Measurements from ENCODE around the gene ZFP64. TPM values are rescaled to one million over a fixed set of nuclear protein-coding genes. Genes with fewer than 3 reads are reported as not detected.

The ZFP64 gene
- total RNA-seq, 1 donor from 2014 or later: 49.8 TPM

GRCh38 chr20:52219441-52219840, 27.9 kb upstream of the ZFP64 start:
- no peaks in the 10 kb centered on the region for H3K27me3 ChIP-seq (ENCODE audit: control insufficient read depth, insufficient read depth, low read length)
- no peaks in the 10 kb centered on the region for H3K36me3 ChIP-seq (ENCODE audit: control insufficient read depth, insufficient read depth, low read length)
- peak; percentile 52 for TF ChIP-seq CTCF (IDR thresholded peaks at IDR 0.05; ENCODE audit: insufficient read depth, low read length, severe bottlenecking)
- FAIRE-seq: no peak
- H3K4me3 ChIP-seq (ENCODE audit: low read depth, low read length): no peak overlapping the region
- peak; percentile 53 for DNase-seq (ENCODE audit: low read depth)

- H3K27me3 ChIP-seq (ENCODE audit: control insufficient read depth, insufficient read depth, low read length): no peaks in the 10 kb centered on the region
- no peaks in the 10 kb centered on the region for H3K36me3 ChIP-seq (ENCODE audit: control insufficient read depth, insufficient read depth, low read length)
- TF ChIP-seq CTCF (IDR thresholded peaks at IDR 0.05; ENCODE audit: insufficient read depth, low read length, severe bottlenecking): no peak
- FAIRE-seq: no peak
- DNase-seq (ENCODE audit: low read depth): no peak
- no peak overlapping the region for H3K4me3 ChIP-seq (ENCODE audit: low read depth, low read length)
Measured at GRCh38 chr20:52217689-52218395, 26.3 kb upstream of the ZFP64 start.

- TF ChIP-seq CTCF (IDR thresholded peaks at IDR 0.05; ENCODE audit: insufficient read depth, low read length, severe bottlenecking): no peak
- H3K4me3 ChIP-seq (ENCODE audit: low read depth, low read length): no peak overlapping the region
- H3K36me3 ChIP-seq (ENCODE audit: control insufficient read depth, insufficient read depth, low read length): no peaks in the 10 kb centered on the region
- FAIRE-seq (no peak), DNase-seq (ENCODE audit: low read depth) (no peak)
- no peaks in the 10 kb centered on the region for H3K27me3 ChIP-seq (ENCODE audit: control insufficient read depth, insufficient read depth, low read length)
Measured at GRCh38 chr20:52213995-52214394, 22.4 kb upstream of the ZFP64 start.

GRCh38 chr20:52212943-52213342, 21.4 kb upstream of the ZFP64 start:
- TF ChIP-seq CTCF (IDR thresholded peaks at IDR 0.05; ENCODE audit: insufficient read depth, low read length, severe bottlenecking): no peak
- Histone ChIP-seq H3K36me3 (ENCODE audit: control insufficient read depth, insufficient read depth, low read length) (no peaks in the 10 kb centered on the region), H3K27me3 (ENCODE audit: control insufficient read depth, insufficient read depth, low read length) (no peaks in the 10 kb centered on the region), H3K4me3 (ENCODE audit: low read depth, low read length) (no peak overlapping the region)
- DNase-seq (ENCODE audit: low read depth) (no peak), FAIRE-seq (no peak)

GRCh38 chr20:52210037-52210990, 18.7 kb upstream of the ZFP64 start:
- H3K27me3 ChIP-seq (ENCODE audit: control insufficient read depth, insufficient read depth, low read length): peaks cover 2% of the 10 kb centered on the region
- H3K4me3 ChIP-seq (ENCODE audit: low read depth, low read length): no peak overlapping the region
- FAIRE-seq (no peak), DNase-seq (ENCODE audit: low read depth) (no peak)
- no peaks in the 10 kb centered on the region for H3K36me3 ChIP-seq (ENCODE audit: control insufficient read depth, insufficient read depth, low read length)
- no peak for TF ChIP-seq CTCF (IDR thresholded peaks at IDR 0.05; ENCODE audit: insufficient read depth, low read length, severe bottlenecking)

Measured in bronchial epithelial cell (primary cell).